Bronchial epithelial cell (primary cell): ENCODE results near the gene SH3D19. TPM values are rescaled to one million over a fixed set of nuclear protein-coding genes. Genes with fewer than 3 reads are reported as not detected.

Experiments used
- DNase-seq: peaks from one replicate; pipeline ENCODE4 v3.0.0-alpha.2; 2010; ENCODE audit warnings: low read depth
- FAIRE-seq: peaks from 2 replicates; lab custom pipeline; 2011; peaks lifted over from hg19 to GRCh38; lab: Jason Lieb, UNC
- H3K27me3 ChIP-seq: 2 replicates; pipeline ENCODE4 v1.5.1; 2011; ENCODE audit warnings: low read length; ENCODE audit not compliant: control insufficient read depth, insufficient read depth
- H3K36me3 ChIP-seq: 2 replicates; pipeline ENCODE4 v1.5.1; 2011; ENCODE audit warnings: low read length; ENCODE audit not compliant: control insufficient read depth, insufficient read depth
- H3K4me3 ChIP-seq: 2 replicates; pipeline ENCODE4 v1.5.1; 2011; ENCODE audit warnings: mild to moderate bottlenecking, low read depth, low read length, control low read depth
- total RNA-seq: library from RNA; depleted of rRNA; stranded (reverse); fragments of >200 nt; gene quantifications from 2 replicates; pipeline ENCODE4 v1.2.1, GENCODE V29; 2014
- TF ChIP-seq, protein P1 (sequence below): IDR thresholded peaks from 2 replicates; pipeline ENCODE4 v1.5.1; 2011; ENCODE audit warnings: mild to moderate bottlenecking, moderate library complexity, low read length, control low read depth, inconsistent platforms; ENCODE audit not compliant: insufficient read depth, severe bottlenecking

SH3D19 gene
- total RNA-seq, 1 donor from 2014 or later = 13.2 TPM

DNA sequence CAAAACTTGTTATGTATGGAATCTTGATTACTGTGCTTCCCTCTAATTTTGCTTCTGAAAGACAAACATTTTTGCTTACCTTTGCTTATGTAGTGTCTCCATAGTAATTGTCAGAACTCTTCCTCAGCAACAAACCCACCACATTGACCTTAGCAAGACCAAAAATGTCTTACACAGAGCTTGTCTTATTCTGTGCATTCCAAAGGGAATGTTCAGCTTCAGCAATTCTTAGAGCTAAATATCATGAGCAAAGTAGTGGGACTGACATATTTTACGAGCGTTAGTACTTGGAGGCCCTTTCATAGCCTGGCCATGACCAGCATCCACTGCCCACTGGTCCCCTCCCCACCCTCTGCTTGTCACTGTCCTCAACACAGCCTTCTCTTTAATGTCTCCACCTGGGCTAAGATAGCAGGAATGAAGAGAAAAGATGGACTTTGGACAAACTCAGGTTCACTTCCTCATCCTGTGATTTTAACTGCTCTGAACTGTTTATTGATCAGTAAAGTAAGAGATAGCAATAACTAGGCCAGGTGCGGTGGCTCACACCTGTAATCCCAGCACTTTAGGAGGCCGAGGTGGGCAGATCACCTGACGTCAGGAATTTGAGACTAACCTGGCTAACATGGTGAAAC lies 15.5 kb upstream of the SH3D19 start:
- no peak for FAIRE-seq
- TF ChIP-seq, protein P1, sequence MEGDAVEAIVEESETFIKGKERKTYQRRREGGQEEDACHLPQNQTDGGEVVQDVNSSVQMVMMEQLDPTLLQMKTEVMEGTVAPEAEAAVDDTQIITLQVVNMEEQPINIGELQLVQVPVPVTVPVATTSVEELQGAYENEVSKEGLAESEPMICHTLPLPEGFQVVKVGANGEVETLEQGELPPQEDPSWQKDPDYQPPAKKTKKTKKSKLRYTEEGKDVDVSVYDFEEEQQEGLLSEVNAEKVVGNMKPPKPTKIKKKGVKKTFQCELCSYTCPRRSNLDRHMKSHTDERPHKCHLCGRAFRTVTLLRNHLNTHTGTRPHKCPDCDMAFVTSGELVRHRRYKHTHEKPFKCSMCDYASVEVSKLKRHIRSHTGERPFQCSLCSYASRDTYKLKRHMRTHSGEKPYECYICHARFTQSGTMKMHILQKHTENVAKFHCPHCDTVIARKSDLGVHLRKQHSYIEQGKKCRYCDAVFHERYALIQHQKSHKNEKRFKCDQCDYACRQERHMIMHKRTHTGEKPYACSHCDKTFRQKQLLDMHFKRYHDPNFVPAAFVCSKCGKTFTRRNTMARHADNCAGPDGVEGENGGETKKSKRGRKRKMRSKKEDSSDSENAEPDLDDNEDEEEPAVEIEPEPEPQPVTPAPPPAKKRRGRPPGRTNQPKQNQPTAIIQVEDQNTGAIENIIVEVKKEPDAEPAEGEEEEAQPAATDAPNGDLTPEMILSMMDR = no peak

DNA sequence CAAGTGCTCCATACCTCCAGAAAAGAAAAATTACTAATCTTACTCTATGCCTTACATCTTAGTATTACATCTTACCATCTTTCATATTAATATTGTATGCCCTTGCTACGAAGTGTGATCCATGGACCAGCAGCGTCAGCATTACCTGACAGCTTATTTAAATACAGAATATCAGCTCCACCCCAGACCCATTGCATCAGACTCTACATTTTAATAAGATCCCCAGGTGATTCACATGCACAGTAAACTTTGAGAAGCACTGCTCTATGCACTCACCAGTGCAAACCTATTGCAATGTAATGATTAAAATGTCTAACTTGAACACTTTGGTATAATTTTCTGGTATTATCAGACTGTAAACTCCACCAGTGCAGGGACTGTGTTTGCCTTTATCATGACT lies 14.1 kb upstream of the SH3D19 start:
- no peaks in the 10 kb centered on the region for H3K36me3 ChIP-seq
- no peaks in the 10 kb centered on the region for H3K27me3 ChIP-seq
- H3K4me3 ChIP-seq = no peak overlapping the region
- DNase-seq (peak; percentile 29), FAIRE-seq (no peak)
- TF ChIP-seq, protein P1 = no peak

More for the DNA sequence above, 15.5 kb upstream of the SH3D19 start:
- DNase-seq = no peak
- no peak overlapping the region for H3K4me3 ChIP-seq
- no peaks in the 10 kb centered on the region for H3K36me3 ChIP-seq
- no peaks in the 10 kb centered on the region for H3K27me3 ChIP-seq

DNA sequence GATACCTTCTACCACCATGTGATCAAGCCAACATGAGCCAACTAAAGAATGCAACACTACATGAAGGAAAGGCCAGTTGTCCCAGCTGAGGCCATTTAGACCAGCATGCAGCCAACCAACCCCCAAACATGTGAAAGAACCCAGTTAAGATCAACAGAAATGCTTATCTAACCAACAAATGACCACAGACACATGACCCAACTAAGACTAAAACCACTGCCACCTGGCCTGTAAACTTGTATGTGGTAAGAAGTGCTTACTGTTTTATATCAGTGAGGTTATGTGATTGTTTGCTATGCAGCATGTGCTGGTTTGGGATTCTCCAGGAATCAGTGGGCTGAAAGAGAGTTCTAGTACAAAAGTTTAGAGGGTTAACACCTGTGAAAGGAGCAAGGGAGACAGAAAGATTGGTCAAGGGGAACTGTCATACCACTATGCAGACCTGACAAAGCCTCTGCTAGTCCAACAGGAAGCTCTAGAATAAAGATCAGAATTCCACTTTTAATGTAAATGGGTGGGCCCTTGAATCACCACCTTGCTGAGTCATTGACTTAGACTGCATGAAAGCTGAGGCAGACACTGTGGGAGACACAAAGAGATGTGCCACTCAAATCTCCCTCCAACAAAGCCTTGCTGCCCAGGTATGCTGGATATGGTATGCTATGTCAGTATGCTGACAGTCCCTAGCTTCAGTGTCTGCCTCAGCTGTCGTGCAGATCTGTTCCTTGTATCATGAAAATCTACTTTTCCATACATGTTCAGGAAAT lies 6.1 kb upstream of the SH3D19 start:
- DNase-seq (peak; percentile 82), FAIRE-seq (peak; percentile 96)
- Histone ChIP-seq H3K36me3 (no peaks in the 10 kb centered on the region), H3K4me3 (no peak overlapping the region), H3K27me3 (no peaks in the 10 kb centered on the region)
- TF ChIP-seq, protein P1 = no peak

DNA sequence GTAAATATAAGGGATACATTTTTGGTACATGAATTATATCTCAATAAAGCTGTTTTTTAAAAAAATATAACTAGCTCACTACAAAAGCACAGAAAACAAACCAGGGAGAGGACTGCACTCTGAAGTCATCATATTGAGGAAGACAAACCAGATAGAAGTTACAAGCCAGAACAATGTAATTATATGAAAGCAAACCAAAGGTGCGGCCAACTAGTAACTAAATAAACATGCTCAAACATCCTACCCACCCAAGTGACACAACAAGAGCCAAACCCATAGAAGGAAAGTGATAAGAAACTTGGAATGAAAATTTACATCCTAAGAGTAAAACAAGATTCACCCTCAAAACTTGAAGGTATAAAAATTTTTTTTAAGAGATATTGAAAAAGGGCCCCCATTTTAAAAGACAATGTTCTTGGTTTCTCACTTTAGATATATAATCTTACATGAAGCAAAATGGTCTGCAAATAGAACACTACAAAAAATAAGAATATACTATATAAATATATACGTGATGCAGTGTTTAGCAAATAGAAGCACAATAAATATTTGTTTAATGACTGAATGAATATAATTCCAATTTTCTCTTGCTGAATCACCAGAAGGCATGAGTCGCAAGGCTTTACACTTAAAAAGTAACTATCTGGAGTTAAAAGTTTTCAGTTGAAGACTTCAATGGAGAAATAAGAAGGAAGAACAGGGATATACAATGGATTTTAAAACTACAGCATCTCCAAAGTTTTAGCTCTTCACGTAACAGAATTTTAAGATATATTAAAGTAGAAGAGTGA lies 4.0 kb upstream of the SH3D19 start:
- no peak overlapping the region for H3K4me3 ChIP-seq
- no peaks in the 10 kb centered on the region for H3K36me3 ChIP-seq
- H3K27me3 ChIP-seq = no peaks in the 10 kb centered on the region
- DNase-seq (peak; percentile 85), FAIRE-seq (no peak)
- TF ChIP-seq, protein P1 = no peak

DNA sequence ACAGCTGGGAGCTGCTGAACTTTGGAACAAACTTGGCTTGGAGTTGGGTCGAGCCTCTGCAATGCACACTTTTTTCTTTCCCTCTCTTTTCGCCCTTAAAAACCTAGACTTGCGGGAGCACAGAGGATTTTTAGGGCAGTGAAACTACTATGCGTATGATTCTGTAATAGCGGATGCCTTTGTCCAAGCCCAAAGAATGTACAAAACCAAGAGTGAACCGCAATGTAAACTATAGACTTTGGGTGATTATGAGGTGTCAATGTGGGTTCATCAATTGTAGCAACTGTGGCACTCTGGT lies 493 bp upstream of the SH3D19 start:
- Histone ChIP-seq H3K36me3 (no peaks in the 10 kb centered on the region), H3K4me3 (peak overlapping the region; percentile 73), H3K27me3 (no peaks in the 10 kb centered on the region)
- DNase-seq = no peak
- no peak for FAIRE-seq
- TF ChIP-seq, protein P1 = no peak
